Measurements from ENCODE around the gene KIF6.

DNA sequence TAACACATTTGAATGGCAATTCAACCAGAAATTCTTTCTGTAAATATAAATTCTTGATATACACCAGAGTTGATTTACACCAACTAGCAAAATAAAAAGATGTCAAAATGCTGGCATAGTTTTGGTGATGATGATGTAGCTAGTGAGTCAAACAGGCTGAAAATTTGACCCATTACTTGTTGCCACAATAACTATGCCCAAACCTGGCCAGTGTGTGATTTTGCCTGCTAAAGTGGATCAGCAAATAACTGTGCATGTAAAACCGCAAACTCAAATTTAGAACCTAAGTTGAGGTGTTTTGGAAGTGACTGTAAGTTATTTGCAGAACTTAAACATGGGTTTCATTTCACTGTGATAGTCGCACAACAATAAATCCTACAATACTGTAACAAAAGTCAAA lies 125.9 kb downstream of the KIF6 start:
- TF ChIP-seq, protein P1, sequence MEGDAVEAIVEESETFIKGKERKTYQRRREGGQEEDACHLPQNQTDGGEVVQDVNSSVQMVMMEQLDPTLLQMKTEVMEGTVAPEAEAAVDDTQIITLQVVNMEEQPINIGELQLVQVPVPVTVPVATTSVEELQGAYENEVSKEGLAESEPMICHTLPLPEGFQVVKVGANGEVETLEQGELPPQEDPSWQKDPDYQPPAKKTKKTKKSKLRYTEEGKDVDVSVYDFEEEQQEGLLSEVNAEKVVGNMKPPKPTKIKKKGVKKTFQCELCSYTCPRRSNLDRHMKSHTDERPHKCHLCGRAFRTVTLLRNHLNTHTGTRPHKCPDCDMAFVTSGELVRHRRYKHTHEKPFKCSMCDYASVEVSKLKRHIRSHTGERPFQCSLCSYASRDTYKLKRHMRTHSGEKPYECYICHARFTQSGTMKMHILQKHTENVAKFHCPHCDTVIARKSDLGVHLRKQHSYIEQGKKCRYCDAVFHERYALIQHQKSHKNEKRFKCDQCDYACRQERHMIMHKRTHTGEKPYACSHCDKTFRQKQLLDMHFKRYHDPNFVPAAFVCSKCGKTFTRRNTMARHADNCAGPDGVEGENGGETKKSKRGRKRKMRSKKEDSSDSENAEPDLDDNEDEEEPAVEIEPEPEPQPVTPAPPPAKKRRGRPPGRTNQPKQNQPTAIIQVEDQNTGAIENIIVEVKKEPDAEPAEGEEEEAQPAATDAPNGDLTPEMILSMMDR (IDR thresholded peaks at IDR 0.05; ENCODE audit: low read length), result no peak
- TF ChIP-seq EZH2 (IDR thresholded peaks at IDR 0.05; ENCODE audit: borderline replicate concordance, low read length), result no peak

Measured in OCI-LY1 (cell line).